ENCODE data around the gene ZNF691. TPM values are rescaled to one million over a fixed set of nuclear protein-coding genes. Genes with fewer than 3 reads are reported as not detected.
A peak's percentile ranks its signal among the peaks of the same experiment; 100 is the strongest.
"Not testable (repeated sequence)": the region's sequence is repeated elsewhere in the genome, so short reads cannot be mapped to it uniquely, and the experiment has no call there.

The ZNF691 gene
- total RNA-seq, 2 experiments from 2014 or later: 8.6 to 9.5 TPM

DNA sequence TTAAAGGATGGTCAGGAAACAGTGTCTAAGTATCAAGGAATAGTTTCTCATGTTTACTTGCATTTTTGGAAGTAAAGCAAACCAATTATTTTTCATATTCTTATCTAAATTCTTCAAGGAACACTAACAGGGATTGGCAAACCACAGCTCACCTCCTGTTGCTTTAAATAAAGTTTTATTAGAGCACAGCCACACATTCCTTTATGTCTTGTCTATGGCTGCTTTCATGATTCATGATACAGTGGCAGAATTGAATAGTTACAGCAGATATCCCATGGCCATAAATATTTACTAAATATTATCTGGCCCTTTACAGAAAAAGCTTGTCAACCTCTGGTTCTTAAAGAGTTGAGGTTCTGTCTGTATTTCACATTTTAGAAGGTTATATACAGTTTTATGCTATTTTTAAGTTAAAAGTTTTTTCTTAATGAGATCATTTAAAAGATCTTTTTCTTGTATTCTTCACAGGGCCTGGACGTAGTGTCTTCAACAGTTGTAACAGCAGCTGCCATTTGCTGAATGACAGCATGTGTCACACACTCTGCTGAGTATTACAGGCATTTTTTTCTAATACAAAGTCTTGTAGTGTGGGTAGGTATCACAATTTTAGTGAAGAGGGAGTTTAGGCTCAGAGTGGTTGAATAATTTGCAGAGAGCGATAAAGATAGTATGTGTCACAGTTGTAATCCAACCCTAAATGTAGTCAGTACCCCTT lies 2.6 kb downstream of the ZNF691 start:
- peaks cover 25% of the 10 kb centered on the region for H3K36me3 Mint-ChIP-seq
- DNase-seq: no peak
- peak overlapping the region; percentile 1 for H3K27ac Mint-ChIP-seq
- CTCF ChIA-PET: interaction anchor here (1.3 to 3.9 kb wide), 5 partner anchors 64 to 85 kb away, joined by 3 to 26 read pairs (median 7); partner anchors contain the start of genes C1orf50 and P3H1
- POLR2A ChIA-PET: no interaction called here
- H3K4me3 Mint-ChIP-seq: no peak overlapping the region
- peaks cover 8% of the 10 kb centered on the region for H3K9me3 Mint-ChIP-seq
- no peaks in the 10 kb centered on the region for H3K27me3 Mint-ChIP-seq
- intact Hi-C loops (cut with micrococcal nuclease): loop anchor here (1.0 to 5.0 kb wide), 3 partner anchors 73 to 192 kb away; partner anchors contain the start of gene PPIH
- peaks cover 44% of the 10 kb centered on the region for H3K4me1 Mint-ChIP-seq (ENCODE audit: low read depth)

DNA sequence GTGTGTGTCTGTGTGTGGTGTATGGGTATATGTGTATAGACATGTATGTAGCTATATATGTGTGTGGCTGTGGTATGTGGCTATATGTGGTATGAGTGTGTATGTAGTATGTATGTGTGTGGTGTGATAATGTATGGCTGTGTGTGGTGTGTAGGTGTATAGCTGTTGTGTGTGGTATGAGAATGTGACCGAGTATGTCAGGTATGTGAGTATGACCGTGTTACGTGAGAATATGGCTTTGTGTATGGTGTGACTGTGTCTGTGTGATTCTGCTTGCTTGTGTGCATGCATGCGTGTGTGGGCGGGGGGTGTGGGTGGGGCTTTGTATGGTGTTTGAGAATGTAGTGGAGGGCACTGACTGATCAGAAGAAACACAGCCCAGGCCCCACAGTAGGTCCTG lies 3.5 kb downstream of the ZNF691 start:
- CTCF ChIA-PET: interaction anchor here (2.0 kb wide), 1 partner anchor 224 kb away, joined by 4 read pairs; no protein-coding TSS in a partner anchor
- Mint-ChIP-seq H3K27me3 (no peaks in the 10 kb centered on the region), H3K27ac (no peak overlapping the region), H3K36me3 (peaks cover 25% of the 10 kb centered on the region), H3K4me1 (ENCODE audit: low read depth) (peaks cover 38% of the 10 kb centered on the region), H3K4me3 (no peak overlapping the region), H3K9me3 (peaks cover 8% of the 10 kb centered on the region)
- peak; percentile 22 for DNase-seq
- POLR2A ChIA-PET: no interaction called here
- intact Hi-C loops (cut with micrococcal nuclease): loop anchor here (5.0 kb wide), 2 partner anchors 72 to 193 kb away; partner anchors contain the start of gene PPIH

DNA sequence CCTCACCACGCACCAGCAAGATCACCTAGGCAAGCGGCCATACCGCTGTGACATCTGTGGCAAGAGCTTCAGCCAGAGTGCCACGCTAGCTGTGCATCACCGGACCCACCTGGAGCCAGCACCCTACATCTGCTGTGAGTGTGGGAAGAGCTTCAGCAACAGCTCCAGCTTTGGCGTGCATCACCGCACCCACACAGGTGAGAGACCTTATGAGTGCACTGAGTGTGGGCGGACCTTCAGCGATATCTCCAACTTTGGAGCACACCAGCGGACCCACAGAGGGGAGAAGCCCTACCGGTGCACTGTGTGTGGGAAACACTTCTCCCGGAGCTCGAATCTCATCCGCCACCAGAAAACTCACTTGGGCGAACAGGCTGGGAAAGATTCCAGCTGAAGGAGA lies 5.0 kb downstream of the ZNF691 start:
- Mint-ChIP-seq H3K36me3 (peaks cover 25% of the 10 kb centered on the region), H3K27me3 (no peaks in the 10 kb centered on the region), H3K4me1 (ENCODE audit: low read depth) (peaks cover 37% of the 10 kb centered on the region), H3K4me3 (no peak overlapping the region), H3K27ac (no peak overlapping the region), H3K9me3 (peaks cover 8% of the 10 kb centered on the region)
- ChIA-PET CTCF (interaction anchor here (2.0 kb wide), 1 partner anchor 222 kb away, joined by 4 read pairs; no protein-coding TSS in a partner anchor), POLR2A (no interaction called here)
- no peak for DNase-seq
- intact Hi-C loops (cut with micrococcal nuclease): no loop called here

DNA sequence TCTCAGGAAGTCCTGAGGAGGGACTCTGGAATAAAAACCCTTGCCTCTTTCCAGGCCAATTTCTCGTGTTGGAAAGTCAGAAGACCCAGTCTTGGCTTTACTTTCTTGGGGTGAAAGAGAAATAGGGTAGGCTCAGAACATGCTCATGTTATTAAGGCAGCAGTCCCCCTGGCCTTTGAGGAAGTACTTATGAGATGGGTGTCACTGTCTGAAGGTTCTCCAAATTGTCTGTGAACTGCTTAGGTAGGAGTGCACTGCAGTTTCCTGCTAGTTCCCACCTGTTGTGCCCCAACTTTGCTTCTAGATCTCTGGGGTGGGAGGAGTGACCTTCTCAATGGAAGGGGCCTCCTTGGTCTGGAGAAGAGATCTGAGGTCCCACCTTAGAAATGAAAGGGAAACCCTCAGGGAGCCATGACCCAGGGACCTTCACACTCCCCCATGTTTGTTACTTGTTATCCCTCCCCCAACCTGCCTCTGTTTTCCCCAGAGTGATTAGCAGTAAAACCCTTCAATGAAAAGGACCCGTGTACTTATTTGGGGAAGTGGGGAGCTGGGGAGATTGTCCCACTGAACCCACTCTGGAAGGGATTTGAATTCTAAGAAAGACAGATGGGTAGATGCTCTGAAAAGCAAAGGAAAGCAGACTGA lies 5.7 kb downstream of the ZNF691 start:
- Mint-ChIP-seq H3K27ac (no peak overlapping the region), H3K27me3 (no peaks in the 10 kb centered on the region), H3K9me3 (peaks cover 8% of the 10 kb centered on the region), H3K36me3 (peaks cover 25% of the 10 kb centered on the region), H3K4me1 (ENCODE audit: low read depth) (peaks cover 36% of the 10 kb centered on the region), H3K4me3 (no peak overlapping the region)
- POLR2A ChIA-PET: no interaction called here
- no peak for DNase-seq
- intact Hi-C loops (cut with micrococcal nuclease): no loop called here
- CTCF ChIA-PET: no interaction called here

DNA sequence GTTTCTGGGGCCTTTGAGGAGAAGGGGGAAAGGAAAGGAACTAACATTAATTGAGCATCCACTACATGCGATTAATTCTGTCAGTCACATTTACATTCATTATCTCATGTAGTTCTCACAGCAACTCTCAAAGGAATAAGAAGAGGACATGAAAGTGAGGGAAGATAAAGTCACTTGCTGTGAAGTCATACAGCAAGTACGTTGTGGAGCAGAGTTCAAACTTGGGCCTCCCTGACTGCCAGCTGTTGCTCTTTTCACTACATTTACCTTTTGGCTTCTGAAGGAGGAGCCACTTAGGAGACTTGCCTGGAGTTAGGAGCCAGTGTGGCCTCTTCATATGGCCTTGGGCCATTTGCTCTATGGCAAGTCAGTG lies 6.2 kb downstream of the ZNF691 start:
- POLR2A ChIA-PET: no interaction called here
- no peak for DNase-seq
- H3K36me3 Mint-ChIP-seq: peaks cover 25% of the 10 kb centered on the region
- H3K9me3 Mint-ChIP-seq: peaks cover 8% of the 10 kb centered on the region
- H3K4me3 Mint-ChIP-seq: no peak overlapping the region
- CTCF ChIA-PET: no interaction called here
- intact Hi-C loops (cut with micrococcal nuclease): no loop called here
- peaks cover 31% of the 10 kb centered on the region for H3K4me1 Mint-ChIP-seq (ENCODE audit: low read depth)
- no peak overlapping the region for H3K27ac Mint-ChIP-seq
- H3K27me3 Mint-ChIP-seq: no peaks in the 10 kb centered on the region

DNA sequence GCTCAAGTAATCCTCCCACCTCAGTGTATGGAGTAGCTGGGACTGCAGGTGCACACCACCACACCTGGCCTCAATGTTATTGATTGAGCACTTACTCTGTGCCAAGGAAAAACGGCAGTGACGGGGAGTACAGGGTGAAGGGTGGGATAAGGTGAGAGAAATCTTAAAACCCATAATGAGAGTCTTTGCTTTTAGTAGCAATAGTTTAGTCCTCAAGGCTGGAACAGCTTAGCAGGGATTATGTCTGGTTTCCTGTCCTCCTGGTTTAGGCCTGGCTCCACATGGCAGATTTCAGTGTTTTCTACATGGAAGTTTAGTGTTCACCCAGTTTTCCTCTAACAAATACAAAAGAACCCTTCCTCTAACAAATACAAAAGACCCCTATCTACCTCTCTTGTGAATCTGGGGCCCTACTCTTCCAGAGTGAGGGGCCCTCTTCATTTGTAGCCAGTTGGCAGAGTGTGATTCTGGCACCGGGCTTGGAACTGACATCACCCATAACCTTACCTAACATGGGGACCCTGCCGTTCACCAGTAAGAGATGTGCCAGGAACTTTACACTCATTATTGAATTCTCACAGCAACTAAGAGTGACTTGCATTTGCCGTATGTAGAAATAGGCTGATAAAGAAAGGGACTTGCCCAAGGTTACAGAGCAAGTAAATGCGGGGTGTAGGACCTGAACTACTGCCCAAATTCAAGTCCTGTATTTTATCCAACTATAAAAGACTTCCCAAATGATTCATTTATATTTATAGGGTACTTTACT lies 6.9 kb downstream of the ZNF691 start:
- Mint-ChIP-seq H3K27me3 (no peaks in the 10 kb centered on the region), H3K4me1 (ENCODE audit: low read depth) (peaks cover 24% of the 10 kb centered on the region), H3K9me3 (peaks cover 8% of the 10 kb centered on the region), H3K27ac (no peak overlapping the region), H3K36me3 (peaks cover 25% of the 10 kb centered on the region), H3K4me3 (no peak overlapping the region)
- intact Hi-C loops (cut with micrococcal nuclease): no loop called here
- no peak for DNase-seq
- CTCF ChIA-PET: no interaction called here
- POLR2A ChIA-PET: no interaction called here

DNA sequence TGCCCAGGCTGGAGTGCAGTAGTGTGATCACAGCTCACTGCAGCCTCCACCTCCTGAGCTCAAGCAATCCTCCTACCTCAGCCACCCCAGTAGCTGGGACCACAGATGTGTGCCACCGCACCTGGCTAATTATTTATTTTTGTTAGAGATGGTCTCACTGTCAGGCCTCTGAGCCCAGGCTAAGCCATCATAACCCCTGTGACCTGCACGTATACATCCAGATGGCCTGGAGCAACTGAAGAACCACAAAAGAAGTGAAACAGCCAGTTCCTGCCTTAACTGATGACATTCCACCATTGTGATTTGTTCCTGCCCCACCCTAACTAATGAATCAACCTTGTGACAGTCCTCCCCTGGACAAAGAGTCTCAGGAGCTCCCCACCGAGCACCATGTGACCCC lies 10.1 kb downstream of the ZNF691 start:
- intact Hi-C loops (cut with micrococcal nuclease); H3K27ac Mint-ChIP-seq; H3K4me3 Mint-ChIP-seq; H3K36me3 Mint-ChIP-seq; DNase-seq; CTCF ChIA-PET; H3K9me3 Mint-ChIP-seq; POLR2A ChIA-PET; H3K4me1 Mint-ChIP-seq (ENCODE audit: low read depth): not testable (repeated sequence)
- peaks cover 19% of the 10 kb centered on the region for H3K27me3 Mint-ChIP-seq

DNA sequence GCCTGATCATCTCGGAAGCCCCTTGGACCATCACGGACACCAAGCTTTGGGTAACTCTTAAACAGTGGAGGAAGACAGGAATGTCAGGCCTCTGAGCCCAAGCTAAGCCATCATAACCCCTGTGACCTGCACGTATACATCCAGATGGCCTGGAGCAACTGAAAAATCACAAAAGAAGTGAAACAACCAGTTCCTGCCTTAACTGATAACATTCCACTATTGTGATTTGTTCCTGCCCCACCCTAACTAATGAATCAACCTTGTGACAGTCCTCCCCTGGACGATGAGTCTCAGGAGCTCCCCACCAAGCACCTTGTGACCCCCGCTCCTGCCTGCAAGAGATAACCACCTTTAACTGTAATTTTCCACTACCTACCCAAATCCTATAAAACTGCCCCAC lies 13.0 kb downstream of the ZNF691 start:
- POLR2A ChIA-PET; DNase-seq; CTCF ChIA-PET; H3K36me3 Mint-ChIP-seq; H3K4me3 Mint-ChIP-seq; H3K27ac Mint-ChIP-seq; H3K9me3 Mint-ChIP-seq; H3K4me1 Mint-ChIP-seq (ENCODE audit: low read depth); intact Hi-C loops (cut with micrococcal nuclease): not testable (repeated sequence)
- H3K27me3 Mint-ChIP-seq: peaks cover 21% of the 10 kb centered on the region

DNA sequence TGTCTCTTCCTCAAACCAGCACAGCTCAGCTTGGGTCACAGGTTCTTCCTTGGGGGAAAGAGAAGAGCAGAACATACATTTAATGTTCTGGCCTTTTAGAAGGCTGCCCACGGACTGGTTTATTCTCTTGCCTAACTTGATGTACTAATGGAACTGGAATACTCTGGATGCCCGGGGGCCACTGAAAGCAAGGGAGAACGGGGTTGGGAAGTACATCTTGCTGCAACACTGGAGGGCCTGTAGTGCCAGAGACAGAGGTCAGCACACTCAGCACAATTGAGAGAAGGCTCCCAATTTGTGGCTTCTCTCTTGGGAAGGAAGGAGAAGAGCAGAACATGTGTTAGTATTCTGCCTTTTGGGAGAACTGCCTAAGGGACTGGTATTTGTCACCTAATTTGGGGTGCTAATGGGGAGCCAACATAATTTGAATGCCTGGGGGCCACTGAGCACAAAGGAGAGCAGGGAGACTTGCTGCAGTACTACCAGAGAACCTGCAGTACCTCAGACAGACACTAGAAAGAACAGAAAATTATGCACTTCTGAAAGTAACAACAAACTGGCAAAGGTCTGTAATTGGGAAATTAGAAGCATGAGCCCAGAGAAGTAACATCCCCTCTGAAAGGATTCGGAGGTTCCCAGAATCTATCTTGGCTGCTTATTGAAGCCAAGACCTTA lies 14.1 kb downstream of the ZNF691 start:
- Mint-ChIP-seq H3K36me3 (peaks cover 4% of the 10 kb centered on the region), H3K27me3 (peaks cover 21% of the 10 kb centered on the region), H3K4me1 (ENCODE audit: low read depth) (no peaks in the 10 kb centered on the region), H3K4me3 (no peak overlapping the region), H3K9me3 (peaks cover 9% of the 10 kb centered on the region), H3K27ac (no peak overlapping the region)
- DNase-seq: no peak
- intact Hi-C loops (cut with micrococcal nuclease): no loop called here
- ChIA-PET CTCF (no interaction called here), POLR2A (no interaction called here)

DNA sequence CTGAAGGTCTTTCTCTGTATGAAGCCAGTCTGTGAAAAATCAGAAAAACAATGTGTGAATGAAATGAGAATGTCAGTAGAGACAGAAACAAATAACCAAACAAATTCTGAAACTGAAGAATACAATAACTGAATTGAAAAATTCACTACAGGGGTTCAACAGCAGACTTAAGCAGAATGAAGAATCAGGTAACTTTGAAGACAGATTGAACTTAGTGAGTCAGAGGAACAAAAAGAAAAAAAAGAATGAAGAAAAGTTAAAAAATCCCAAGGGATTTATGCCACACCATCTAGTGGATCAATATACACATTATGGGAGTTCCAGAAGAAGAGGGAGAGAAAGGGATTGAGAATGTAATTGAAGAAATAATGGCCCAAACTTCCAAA lies 14.6 kb downstream of the ZNF691 start:
- Mint-ChIP-seq H3K27ac (no peak overlapping the region), H3K4me3 (no peak overlapping the region), H3K27me3 (peaks cover 21% of the 10 kb centered on the region), H3K36me3 (peaks cover 4% of the 10 kb centered on the region), H3K4me1 (ENCODE audit: low read depth) (no peaks in the 10 kb centered on the region), H3K9me3 (peaks cover 9% of the 10 kb centered on the region)
- intact Hi-C loops (cut with micrococcal nuclease): no loop called here
- no peak for DNase-seq
- ChIA-PET CTCF (no interaction called here), POLR2A (no interaction called here)

DNA sequence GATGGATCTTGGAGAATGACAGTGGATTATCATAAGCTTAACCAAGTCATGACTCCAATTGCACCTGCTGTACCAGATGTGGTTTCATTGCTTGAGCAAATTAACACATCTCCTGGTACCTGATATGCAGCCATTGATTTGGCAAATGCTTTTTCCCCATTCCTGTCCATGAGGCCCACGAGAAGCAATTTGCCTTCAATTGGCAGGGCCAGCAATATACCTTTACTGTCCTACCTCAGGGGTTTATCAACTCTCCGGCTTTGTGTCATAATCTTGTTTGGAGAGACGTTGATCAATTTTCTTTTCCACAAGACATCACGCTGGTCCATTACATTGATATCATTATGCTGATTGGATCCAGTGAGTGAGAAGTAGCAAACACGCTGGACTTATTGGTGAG lies 20.1 kb downstream of the ZNF691 start:
- Mint-ChIP-seq H3K27ac (no peak overlapping the region), H3K9me3 (no peaks in the 10 kb centered on the region), H3K4me3 (no peak overlapping the region), H3K4me1 (ENCODE audit: low read depth) (no peaks in the 10 kb centered on the region), H3K27me3 (peaks cover 2% of the 10 kb centered on the region), H3K36me3 (no peaks in the 10 kb centered on the region)
- no peak for DNase-seq
- CTCF ChIA-PET: no interaction called here
- intact Hi-C loops (cut with micrococcal nuclease): no loop called here
- POLR2A ChIA-PET: no interaction called here

DNA sequence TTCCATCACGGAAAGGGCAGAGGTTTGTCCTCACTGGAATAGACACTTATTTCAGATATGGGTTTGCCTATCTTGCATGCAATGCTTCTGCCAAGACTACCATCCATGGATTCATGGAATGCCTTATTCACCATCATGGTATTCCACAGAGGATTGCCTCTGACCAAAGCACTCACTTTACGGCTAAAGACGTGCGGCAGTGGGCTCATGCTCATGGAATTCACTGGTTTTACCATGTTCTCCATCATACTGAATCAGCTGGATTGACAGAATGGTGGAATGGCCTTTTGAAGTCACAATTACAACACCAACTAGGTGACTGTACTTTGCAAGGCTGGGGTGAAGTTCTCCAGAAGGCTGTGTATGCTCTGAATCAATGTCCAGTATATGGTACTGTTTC lies 22.1 kb downstream of the ZNF691 start:
- DNase-seq; H3K4me1 Mint-ChIP-seq (ENCODE audit: low read depth); POLR2A ChIA-PET; H3K27me3 Mint-ChIP-seq; CTCF ChIA-PET; intact Hi-C loops (cut with micrococcal nuclease); H3K4me3 Mint-ChIP-seq; H3K36me3 Mint-ChIP-seq; H3K9me3 Mint-ChIP-seq; H3K27ac Mint-ChIP-seq: not testable (repeated sequence)

Measured in activated CD4-positive, alpha-beta memory T cell treated with anti-CD3 and anti-CD28 coated beads for 36 hours (primary cell).